PC-3 (cell line): ENCODE data around the gene FOXO3.
"Not testable (repeated sequence)": the region's sequence is repeated elsewhere in the genome, so short reads cannot be mapped to it uniquely, and the experiment has no call there.

Experiments
- EZH2 ChIP-seq: fragments of 300-600 bp; sonication (generic); IDR thresholded peaks from one replicate; pipeline ENCODE4 v1.6.1; 2017; ENCODE audit warnings: antibody characterized with exemption, mild to moderate bottlenecking, low read length; ENCODE audit not compliant: unreplicated experiment
- EZH2phosphoT487 ChIP-seq: fragments of 300-600 bp; sonication (generic); IDR thresholded peaks from 2 replicates; pipeline ENCODE4 v1.6.1; 2018; ENCODE audit warnings: mild to moderate bottlenecking, antibody characterized with exemption, low read length, borderline replicate concordance
- TF ChIP-seq, protein P1 (sequence below): fragments of 300-600 bp; sonication (generic); conservative IDR thresholded peaks from 2 replicates; pipeline ENCODE4 v1.5.1; 2017; ENCODE audit warnings: antibody characterized with exemption, low read depth, mild to moderate bottlenecking, low read length

DNA sequence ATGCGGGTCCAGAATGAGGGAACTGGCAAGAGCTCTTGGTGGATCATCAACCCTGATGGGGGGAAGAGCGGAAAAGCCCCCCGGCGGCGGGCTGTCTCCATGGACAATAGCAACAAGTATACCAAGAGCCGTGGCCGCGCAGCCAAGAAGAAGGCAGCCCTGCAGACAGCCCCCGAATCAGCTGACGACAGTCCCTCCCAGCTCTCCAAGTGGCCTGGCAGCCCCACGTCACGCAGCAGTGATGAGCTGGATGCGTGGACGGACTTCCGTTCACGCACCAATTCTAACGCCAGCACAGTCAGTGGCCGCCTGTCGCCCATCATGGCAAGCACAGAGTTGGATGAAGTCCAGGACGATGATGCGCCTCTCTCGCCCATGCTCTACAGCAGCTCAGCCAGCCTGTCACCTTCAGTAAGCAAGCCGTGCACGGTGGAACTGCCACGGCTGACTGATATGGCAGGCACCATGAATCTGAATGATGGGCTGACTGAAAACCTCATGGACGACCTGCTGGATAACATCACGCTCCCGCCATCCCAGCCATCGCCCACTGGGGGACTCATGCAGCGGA, 102.9 kb downstream of the FOXO3 start:
- not testable (repeated sequence) for TF ChIP-seq EZH2, EZH2phosphoT487
- TF ChIP-seq, protein P1, sequence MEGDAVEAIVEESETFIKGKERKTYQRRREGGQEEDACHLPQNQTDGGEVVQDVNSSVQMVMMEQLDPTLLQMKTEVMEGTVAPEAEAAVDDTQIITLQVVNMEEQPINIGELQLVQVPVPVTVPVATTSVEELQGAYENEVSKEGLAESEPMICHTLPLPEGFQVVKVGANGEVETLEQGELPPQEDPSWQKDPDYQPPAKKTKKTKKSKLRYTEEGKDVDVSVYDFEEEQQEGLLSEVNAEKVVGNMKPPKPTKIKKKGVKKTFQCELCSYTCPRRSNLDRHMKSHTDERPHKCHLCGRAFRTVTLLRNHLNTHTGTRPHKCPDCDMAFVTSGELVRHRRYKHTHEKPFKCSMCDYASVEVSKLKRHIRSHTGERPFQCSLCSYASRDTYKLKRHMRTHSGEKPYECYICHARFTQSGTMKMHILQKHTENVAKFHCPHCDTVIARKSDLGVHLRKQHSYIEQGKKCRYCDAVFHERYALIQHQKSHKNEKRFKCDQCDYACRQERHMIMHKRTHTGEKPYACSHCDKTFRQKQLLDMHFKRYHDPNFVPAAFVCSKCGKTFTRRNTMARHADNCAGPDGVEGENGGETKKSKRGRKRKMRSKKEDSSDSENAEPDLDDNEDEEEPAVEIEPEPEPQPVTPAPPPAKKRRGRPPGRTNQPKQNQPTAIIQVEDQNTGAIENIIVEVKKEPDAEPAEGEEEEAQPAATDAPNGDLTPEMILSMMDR, result not testable (repeated sequence)
